Subcutaneous preadipocyte (primary cell): Measurements from ENCODE around the gene ELP1. TPM values are rescaled to one million over a fixed set of nuclear protein-coding genes. Genes with fewer than 3 reads are reported as not detected.

Source experiments
- small RNA-seq: library from RNA; depleted of rRNA; stranded (forward); fragments of <200 nt; gene quantifications from one replicate; pipeline ENCODE3, GENCODE V24; 2012
- total RNA-seq: library from RNA; depleted of rRNA; stranded (reverse); fragments of >200 nt; gene quantifications from 2 replicates; pipeline ENCODE4 v1.2.3, GENCODE V29; 2012

ELP1 gene, protein sequence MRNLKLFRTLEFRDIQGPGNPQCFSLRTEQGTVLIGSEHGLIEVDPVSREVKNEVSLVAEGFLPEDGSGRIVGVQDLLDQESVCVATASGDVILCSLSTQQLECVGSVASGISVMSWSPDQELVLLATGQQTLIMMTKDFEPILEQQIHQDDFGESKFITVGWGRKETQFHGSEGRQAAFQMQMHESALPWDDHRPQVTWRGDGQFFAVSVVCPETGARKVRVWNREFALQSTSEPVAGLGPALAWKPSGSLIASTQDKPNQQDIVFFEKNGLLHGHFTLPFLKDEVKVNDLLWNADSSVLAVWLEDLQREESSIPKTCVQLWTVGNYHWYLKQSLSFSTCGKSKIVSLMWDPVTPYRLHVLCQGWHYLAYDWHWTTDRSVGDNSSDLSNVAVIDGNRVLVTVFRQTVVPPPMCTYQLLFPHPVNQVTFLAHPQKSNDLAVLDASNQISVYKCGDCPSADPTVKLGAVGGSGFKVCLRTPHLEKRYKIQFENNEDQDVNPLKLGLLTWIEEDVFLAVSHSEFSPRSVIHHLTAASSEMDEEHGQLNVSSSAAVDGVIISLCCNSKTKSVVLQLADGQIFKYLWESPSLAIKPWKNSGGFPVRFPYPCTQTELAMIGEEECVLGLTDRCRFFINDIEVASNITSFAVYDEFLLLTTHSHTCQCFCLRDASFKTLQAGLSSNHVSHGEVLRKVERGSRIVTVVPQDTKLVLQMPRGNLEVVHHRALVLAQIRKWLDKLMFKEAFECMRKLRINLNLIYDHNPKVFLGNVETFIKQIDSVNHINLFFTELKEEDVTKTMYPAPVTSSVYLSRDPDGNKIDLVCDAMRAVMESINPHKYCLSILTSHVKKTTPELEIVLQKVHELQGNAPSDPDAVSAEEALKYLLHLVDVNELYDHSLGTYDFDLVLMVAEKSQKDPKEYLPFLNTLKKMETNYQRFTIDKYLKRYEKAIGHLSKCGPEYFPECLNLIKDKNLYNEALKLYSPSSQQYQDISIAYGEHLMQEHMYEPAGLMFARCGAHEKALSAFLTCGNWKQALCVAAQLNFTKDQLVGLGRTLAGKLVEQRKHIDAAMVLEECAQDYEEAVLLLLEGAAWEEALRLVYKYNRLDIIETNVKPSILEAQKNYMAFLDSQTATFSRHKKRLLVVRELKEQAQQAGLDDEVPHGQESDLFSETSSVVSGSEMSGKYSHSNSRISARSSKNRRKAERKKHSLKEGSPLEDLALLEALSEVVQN (N-terminal part only)
- total RNA-seq = 30.1 and 38.9 TPM in 2 replicates

DNA sequence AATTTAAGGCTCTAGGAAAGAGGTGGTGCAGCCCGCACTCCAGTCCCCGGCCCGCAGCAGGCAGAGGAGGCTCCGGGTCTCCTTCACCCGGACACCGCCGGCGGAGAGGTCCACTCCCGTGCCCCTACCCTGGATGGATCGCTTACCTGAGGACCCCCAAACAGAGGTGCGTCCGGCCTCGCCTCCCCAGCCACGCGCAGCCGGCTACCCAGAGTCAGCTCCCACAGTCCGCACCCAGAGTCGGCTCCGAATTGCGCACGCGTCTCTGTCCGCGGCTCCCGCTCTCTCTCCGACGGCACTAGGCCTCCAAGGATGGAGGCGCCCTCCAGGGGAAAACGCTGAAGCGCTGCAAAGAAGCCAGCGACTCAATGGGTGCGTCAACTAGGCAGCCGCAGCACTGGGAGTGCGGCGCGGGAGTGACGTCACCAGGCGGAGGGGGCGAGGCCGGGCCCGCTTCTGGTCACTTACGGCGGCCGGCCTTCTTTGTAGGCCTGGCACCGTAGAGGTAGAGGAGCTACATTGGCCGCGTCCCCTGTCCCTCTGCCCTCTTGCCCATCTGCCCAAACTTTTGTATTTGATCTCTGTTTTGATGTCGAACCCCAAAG is at the start of gene ELP1:
ELP1 (minus strand) TSS at position 407 of the 605 bp plus-strand sequence. CDS start 2,978 bp downstream, outside the sequence.

GRCh38 chr9:108934323-108934893 is 484 bp upstream of the ELP1 start, which contains the start of gene ABITRAM:
Gene ABITRAM (plus strand): TSS chr9:108934400. CDS start chr9:108934487, 87 bp downstream.

GRCh38 chr9:108861997-108862396 is 71.9 kb downstream of the ELP1 start, which contains the start of gene ACTL7A:
Gene ACTL7A (plus strand): TSS chr9:108862266. CDS start chr9:108862323, 57 bp downstream.

GRCh38 chr9:108855888-108856287 is 78.0 kb downstream of the ELP1 start, which contains the start of gene ACTL7B:
Gene ACTL7B (minus strand): TSS chr9:108855986. CDS start chr9:108855930, 56 bp downstream.

Small RNA genes within 50 kb of the gene (small RNA-seq; reads per million reads assigned to genes)
- gene AL359692.1 = 0.16 reads per million

Other genes starting within 250 kb of the ELP1 start
- gene ACTL7B, start 78.1 kb downstream of the ELP1 start, total RNA-seq = under 0.01 TPM in 2 replicates
- gene ACTL7A, start 71.9 kb downstream of the ELP1 start, total RNA-seq = not detected in 2 replicates
- 10.0 and 10.3 TPM in 2 replicates for gene ABITRAM, start 276 bp upstream of the ELP1 start, total RNA-seq
- gene CTNNAL1, start 79.4 kb upstream of the ELP1 start, total RNA-seq = 69.8 and 103 TPM in 2 replicates
- gene TMEM245, start 185.8 kb upstream of the ELP1 start, total RNA-seq = 29.8 and 43.2 TPM in 2 replicates
- gene FRRS1L, start 233.1 kb upstream of the ELP1 start, total RNA-seq = under 0.01 TPM in 1 of 2 replicates, not detected in the other